Immature natural killer cell (primary cell): Measurements from ENCODE around the gene KANSL2. TPM values are rescaled to one million over a fixed set of nuclear protein-coding genes. Genes with fewer than 3 reads are reported as not detected.
A peak's percentile ranks its signal among the peaks of the same experiment; 100 is the strongest.
"Not testable (repeated sequence)": the region's sequence is repeated elsewhere in the genome, so short reads cannot be mapped to it uniquely, and the experiment has no call there.

Experiments
- DNase-seq, 3 donors: peaks; one replicate each; pipeline ENCODE4 v3.0.0; 2022; ENCODE audit warnings: mixed read lengths in 1 of 3
- H3K27ac Mint-ChIP-seq, 6 donors: one replicate each; pipeline ENCODE4 v1.8.0; 2020; ENCODE audit warnings: mixed read lengths in 6 of 6, mild to moderate bottlenecking in 5 of 6, inconsistent platforms in 4 of 6, moderate library complexity in 3 of 6
- H3K27me3 Mint-ChIP-seq, 3 donors: one replicate each; pipeline ENCODE4 v1.8.0; 2020 to 2021; ENCODE audit warnings: low read depth in 3 of 3, mild to moderate bottlenecking in 3 of 3, mixed read lengths in 3 of 3, moderate library complexity in 3 of 3, inconsistent platforms in 1 of 3
- H3K36me3 Mint-ChIP-seq, 3 donors: one replicate each; pipeline ENCODE4 v1.8.0; 2020; ENCODE audit warnings: mixed read lengths in 3 of 3, inconsistent platforms in 2 of 3, mild to moderate bottlenecking in 2 of 3
- H3K4me1 Mint-ChIP-seq, 2 donors: one replicate each; pipeline ENCODE4 v1.8.0; 2020; ENCODE audit warnings: inconsistent platforms in 2 of 2, mild to moderate bottlenecking in 2 of 2, mixed read lengths in 2 of 2, moderate library complexity in 1 of 2
- H3K4me3 Mint-ChIP-seq, 5 donors: one replicate each; pipeline ENCODE4 v1.8.0; 2020; ENCODE audit warnings: mild to moderate bottlenecking in 5 of 5, mixed read lengths in 5 of 5, inconsistent platforms in 3 of 5, moderate library complexity in 3 of 5
- H3K9me3 Mint-ChIP-seq, 6 donors: one replicate each; pipeline ENCODE4 v1.8.0; 2020; ENCODE audit warnings: mild to moderate bottlenecking in 6 of 6, mixed read lengths in 6 of 6, inconsistent platforms in 4 of 6, moderate library complexity in 3 of 6
- polyA plus RNA-seq, 3 donors: library from polyadenylated mRNA; unstranded; fragments of 300-500 nt; fragmentation: Illumina TruSeq; gene quantifications; one replicate each; pipeline ENCODE4 v1.2.3, GENCODE V29; 2021

The KANSL2 gene, protein sequence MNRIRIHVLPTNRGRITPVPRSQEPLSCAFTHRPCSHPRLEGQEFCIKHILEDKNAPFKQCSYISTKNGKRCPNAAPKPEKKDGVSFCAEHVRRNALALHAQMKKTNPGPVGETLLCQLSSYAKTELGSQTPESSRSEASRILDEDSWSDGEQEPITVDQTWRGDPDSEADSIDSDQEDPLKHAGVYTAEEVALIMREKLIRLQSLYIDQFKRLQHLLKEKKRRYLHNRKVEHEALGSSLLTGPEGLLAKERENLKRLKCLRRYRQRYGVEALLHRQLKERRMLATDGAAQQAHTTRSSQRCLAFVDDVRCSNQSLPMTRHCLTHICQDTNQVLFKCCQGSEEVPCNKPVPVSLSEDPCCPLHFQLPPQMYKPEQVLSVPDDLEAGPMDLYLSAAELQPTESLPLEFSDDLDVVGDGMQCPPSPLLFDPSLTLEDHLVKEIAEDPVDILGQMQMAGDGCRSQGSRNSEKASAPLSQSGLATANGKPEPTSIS
- 10 to 100 TPM; 36.7 to 51.4 (median 40.1) TPM for polyA plus RNA-seq

DNA sequence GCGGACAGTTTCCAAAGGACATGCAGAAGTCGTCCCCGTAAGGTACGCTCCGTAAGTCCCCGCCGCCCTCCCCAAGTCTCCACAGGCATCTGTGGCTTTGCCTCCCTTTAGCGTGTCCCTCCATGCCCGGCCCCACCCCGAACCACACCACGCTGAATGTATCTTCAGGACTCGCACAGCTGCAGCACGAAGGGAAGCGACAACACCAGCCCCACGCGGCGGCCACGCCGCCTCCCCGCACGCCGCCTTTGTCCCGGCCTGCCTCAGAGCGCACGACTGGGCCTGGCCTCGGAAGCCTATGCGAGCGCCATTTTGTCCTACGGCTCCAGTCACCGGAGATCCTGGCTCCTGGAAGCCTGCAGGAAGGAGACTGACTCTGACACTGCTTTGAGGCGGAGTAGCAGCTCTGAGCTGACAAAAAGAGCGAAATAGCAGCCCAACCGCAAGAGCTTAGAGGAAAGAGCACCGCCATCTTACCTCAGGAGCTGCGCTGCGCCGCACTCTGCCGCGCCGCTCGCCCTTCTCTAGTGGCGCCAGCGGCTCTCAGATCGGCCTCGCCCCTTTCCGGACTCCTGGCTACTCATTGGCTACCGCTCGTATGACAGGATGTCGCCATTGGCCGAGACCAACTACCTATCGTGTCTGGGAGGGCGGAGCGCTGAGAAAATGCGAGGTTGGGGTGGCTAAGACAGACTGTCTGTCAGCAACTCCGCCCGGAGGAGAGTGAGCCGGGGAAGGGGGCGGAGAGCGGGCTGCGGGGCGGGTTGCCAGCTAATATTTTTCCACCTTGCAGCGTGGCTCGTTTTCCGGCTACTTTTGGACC lies at the start of gene KANSL2:
Gene KANSL2 (minus strand): TSS at position 529 of the 823 bp plus-strand sequence. CDS start 606 bp downstream, outside the sequence.
- Mint-ChIP-seq H3K4me1 (peaks cover 49 to 53% of the 10 kb centered on the region in 2 donors), H3K9me3 (no peaks in the 10 kb centered on the region)

DNA sequence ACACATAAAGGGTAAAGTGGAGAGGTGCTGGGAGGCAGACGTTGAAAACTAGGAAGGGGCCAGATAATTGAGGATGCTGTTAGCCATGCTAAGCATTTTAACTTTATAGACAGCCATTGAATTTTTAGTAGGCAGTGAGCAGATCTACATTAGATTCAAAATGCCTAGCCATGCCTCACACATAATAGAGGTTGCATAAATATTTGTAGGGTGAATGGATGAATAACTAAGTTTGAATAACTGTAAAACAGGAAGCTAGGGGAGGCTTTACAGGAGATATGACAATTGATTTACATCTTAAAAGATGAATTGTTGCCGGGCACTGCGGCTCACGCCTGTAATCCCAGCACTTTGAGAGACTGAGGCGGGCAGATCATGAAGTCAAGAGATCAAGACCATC lies 46.8 kb upstream of the KANSL2 start:
- no peak overlapping the region for H3K27ac Mint-ChIP-seq
- H3K4me3 Mint-ChIP-seq, result no peak overlapping the region
- no peaks in the 10 kb centered on the region for H3K9me3 Mint-ChIP-seq
- H3K27me3 Mint-ChIP-seq, result peaks cover 1 to 10% (median 4%) of the 10 kb centered on the region in 3 donors
- no peaks in the 10 kb centered on the region for H3K36me3 Mint-ChIP-seq
- DNase-seq, result no peak
- H3K4me1 Mint-ChIP-seq, result no peaks in the 10 kb centered on the region

More for the DNA sequence above, at the start of gene KANSL2:
- Mint-ChIP-seq H3K27me3 (peaks cover 3 to 14% (median 5%) of the 10 kb centered on the region in 3 donors), H3K27ac (peak within 1 kb of the TSS; percentile 95 to 98 (median 98)), H3K36me3 (peaks cover 0 to 22% (median 4%) of the 10 kb centered on the region in 3 donors), H3K4me3 (peak within 1 kb of the TSS; percentile 93 to 98 (median 98))
- peak; percentile 95 to 96 (median 95) for DNase-seq

- H3K27me3 Mint-ChIP-seq, result peaks cover 11 to 24% (median 17%) of the 10 kb centered on the region in 3 donors
- DNase-seq, H3K4me3 Mint-ChIP-seq: not testable (repeated sequence)
- peaks cover 9 to 21% (median 11%) of the 10 kb centered on the region in 6 donors for H3K9me3 Mint-ChIP-seq
- H3K36me3 Mint-ChIP-seq, result peaks cover 6 to 13% (median 8%) of the 10 kb centered on the region in 3 donors
- peak overlapping the region in 2 of 6 donors; percentile 2 to 36 for H3K27ac Mint-ChIP-seq
- peaks cover 18% of the 10 kb centered on the region in 2 donors for H3K4me1 Mint-ChIP-seq
Observed at GRCh38 chr12:48720737-48721136, 38.7 kb upstream of the KANSL2 start.

DNA sequence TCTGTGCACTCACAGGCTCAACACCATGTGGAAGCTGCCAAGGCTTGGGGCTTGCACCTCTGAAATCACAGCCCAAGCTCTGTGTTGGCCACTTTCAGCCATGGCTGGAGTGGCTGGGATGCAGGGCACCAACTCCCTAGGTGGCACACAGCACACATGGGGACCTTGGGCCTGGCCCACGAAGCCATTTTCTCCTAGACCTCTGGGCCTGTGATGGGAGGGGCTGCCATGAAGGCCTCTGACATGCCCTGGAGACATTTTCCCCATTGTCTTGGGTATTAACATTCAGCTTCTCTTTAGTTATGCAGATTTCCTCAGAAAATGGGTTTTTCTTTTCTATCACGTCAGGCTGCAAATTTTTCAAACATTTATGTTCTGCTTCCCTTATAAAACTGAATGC lies 38.1 kb upstream of the KANSL2 start:
- H3K9me3 Mint-ChIP-seq, result peaks cover 9 to 21% (median 11%) of the 10 kb centered on the region in 6 donors
- H3K36me3 Mint-ChIP-seq, result peaks cover 6 to 13% (median 8%) of the 10 kb centered on the region in 3 donors
- not testable (repeated sequence) for H3K4me3 Mint-ChIP-seq, DNase-seq, H3K27ac Mint-ChIP-seq
- peaks cover 13 to 24% (median 18%) of the 10 kb centered on the region in 3 donors for H3K27me3 Mint-ChIP-seq
- H3K4me1 Mint-ChIP-seq, result peaks cover 23 to 24% of the 10 kb centered on the region in 2 donors

DNA sequence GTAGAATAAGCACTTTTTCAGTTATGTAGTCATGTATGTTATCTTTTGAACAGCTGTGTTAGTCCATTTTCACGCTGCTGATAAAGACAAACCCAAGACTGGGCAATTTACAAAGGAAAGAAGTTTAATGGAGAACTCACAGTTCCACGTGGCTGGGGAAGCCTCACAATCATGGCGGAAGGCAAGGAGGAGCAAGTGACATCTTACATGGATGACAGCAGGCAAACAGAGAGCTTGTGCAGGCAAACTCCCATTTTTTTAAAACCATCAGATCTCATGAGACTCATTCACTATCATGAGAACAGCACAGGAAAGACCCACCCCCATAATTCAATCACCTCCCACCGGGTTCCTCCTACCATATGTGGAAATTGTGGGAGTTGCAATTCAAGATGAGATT lies 37.0 kb upstream of the KANSL2 start:
- H3K27me3 Mint-ChIP-seq, result peaks cover 13 to 24% (median 22%) of the 10 kb centered on the region in 3 donors
- H3K4me3 Mint-ChIP-seq, DNase-seq: not testable (repeated sequence)
- peaks cover 35% of the 10 kb centered on the region in 2 donors for H3K4me1 Mint-ChIP-seq
- H3K9me3 Mint-ChIP-seq, result peaks cover 9 to 21% (median 11%) of the 10 kb centered on the region in 6 donors
- H3K27ac Mint-ChIP-seq, result peak overlapping the region in 3 of 6 donors; percentile 8 to 74 (median 71)
- H3K36me3 Mint-ChIP-seq, result peaks cover 6 to 14% (median 8%) of the 10 kb centered on the region in 3 donors

DNA sequence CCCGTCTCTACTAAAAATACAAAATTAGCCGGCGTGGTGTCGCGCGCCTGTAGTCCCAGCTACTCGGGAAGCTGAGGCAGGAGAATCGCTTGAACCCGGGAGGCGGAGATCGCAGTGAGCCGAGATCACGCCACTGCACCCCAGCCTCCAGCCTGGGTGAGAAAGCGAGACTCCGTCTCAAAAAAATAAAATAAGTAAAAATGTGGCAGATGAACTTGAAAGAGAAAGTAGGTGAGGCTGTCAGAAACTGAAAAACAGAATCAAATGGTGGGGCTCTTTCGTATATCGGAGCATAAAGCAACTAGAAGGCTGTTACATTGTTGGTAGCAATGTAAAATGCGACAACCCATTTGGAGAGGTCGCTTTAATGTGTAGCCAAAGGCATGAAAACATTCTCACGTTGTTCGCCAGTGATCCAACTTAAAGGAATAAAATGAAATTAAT lies 35.2 kb upstream of the KANSL2 start:
- Mint-ChIP-seq H3K4me3 (peak overlapping the region; percentile 90 to 96 (median 95)), H3K4me1 (peaks cover 44 to 48% of the 10 kb centered on the region in 2 donors), H3K27ac (peak overlapping the region; percentile 97 to 100 (median 99)), H3K9me3 (peaks cover 9 to 21% (median 11%) of the 10 kb centered on the region in 6 donors), H3K36me3 (peaks cover 14 to 24% (median 17%) of the 10 kb centered on the region in 3 donors), H3K27me3 (peaks cover 13 to 22% (median 22%) of the 10 kb centered on the region in 3 donors)
- DNase-seq, result no peak

GRCh38 chr12:48716493-48717251 lies 34.6 kb upstream of the KANSL2 start, which contains the start of gene CCNT1:
TSS of gene CCNT1 (minus strand) at chr12:48716707. CDS start at chr12:48716675, 32 bp downstream.
- H3K4me1 Mint-ChIP-seq, result peaks cover 44 to 49% of the 10 kb centered on the region in 2 donors
- H3K27ac Mint-ChIP-seq, result peak within 1 kb of the TSS; percentile 97 to 100 (median 99)

GRCh38 chr12:48716168-48716492 lies 34.1 kb upstream of the KANSL2 start:
- DNase-seq, result peak in 1 of 3 donors; percentile 10
- Mint-ChIP-seq H3K9me3 (peaks cover 8 to 19% (median 10%) of the 10 kb centered on the region in 6 donors), H3K4me3 (peak overlapping the region; percentile 90 to 96 (median 95)), H3K36me3 (peaks cover 14 to 24% (median 16%) of the 10 kb centered on the region in 3 donors), H3K4me1 (peaks cover 47 to 54% of the 10 kb centered on the region in 2 donors), H3K27me3 (peaks cover 11 to 22% (median 22%) of the 10 kb centered on the region in 3 donors), H3K27ac (peak overlapping the region; percentile 97 to 100 (median 99))

More at GRCh38 chr12:48716493-48717251, 34.6 kb upstream of the KANSL2 start, which contains the start of gene CCNT1:
- peaks cover 9 to 21% (median 11%) of the 10 kb centered on the region in 6 donors for H3K9me3 Mint-ChIP-seq
- H3K27me3 Mint-ChIP-seq, result peaks cover 13 to 22% (median 22%) of the 10 kb centered on the region in 3 donors
- peak; percentile 99 to 100 (median 99) for DNase-seq
- peaks cover 14 to 24% (median 17%) of the 10 kb centered on the region in 3 donors for H3K36me3 Mint-ChIP-seq
- H3K4me3 Mint-ChIP-seq, result peak within 1 kb of the TSS; percentile 90 to 96 (median 95)

- Mint-ChIP-seq H3K9me3 (no peaks in the 10 kb centered on the region), H3K36me3 (peaks cover 8 to 21% (median 10%) of the 10 kb centered on the region in 3 donors), H3K4me3 (no peak overlapping the region), H3K27me3 (peaks cover 9 to 16% (median 15%) of the 10 kb centered on the region in 3 donors), H3K27ac (peak overlapping the region in 1 of 6 donors; percentile 51), H3K4me1 (peaks cover 61 to 78% of the 10 kb centered on the region in 2 donors)
- no peak for DNase-seq
Observed at GRCh38 chr12:48712209-48712608, 30.2 kb upstream of the KANSL2 start.

GRCh38 chr12:48698822-48699221 lies 16.8 kb upstream of the KANSL2 start:
- DNase-seq, H3K27me3 Mint-ChIP-seq, H3K27ac Mint-ChIP-seq, H3K9me3 Mint-ChIP-seq, H3K4me3 Mint-ChIP-seq: not testable (repeated sequence)
- peaks cover 10 to 35% (median 29%) of the 10 kb centered on the region in 3 donors for H3K36me3 Mint-ChIP-seq
- peaks cover 7 to 19% of the 10 kb centered on the region in 2 donors for H3K4me1 Mint-ChIP-seq

DNA sequence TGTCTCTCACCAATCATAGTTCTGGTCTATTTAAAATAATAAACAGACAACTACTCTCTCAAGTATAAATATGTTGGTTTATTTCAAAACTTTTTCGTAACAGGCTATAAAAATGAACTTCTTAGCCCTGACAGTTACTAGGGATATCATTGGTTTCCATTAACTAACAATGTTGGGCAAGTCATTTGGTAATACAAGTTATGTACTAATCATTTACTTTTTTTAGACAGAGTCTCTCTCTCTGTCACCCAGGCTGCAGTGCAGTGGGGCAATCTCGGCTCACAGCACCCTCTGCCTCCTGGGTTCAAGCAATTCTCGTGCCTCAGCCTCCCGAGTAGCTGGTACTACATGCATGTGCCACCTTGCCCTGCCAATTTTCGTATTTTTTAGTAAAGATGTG lies 14.6 kb upstream of the KANSL2 start:
- peak overlapping the region in 1 of 6 donors; percentile 39 for H3K27ac Mint-ChIP-seq
- H3K27me3 Mint-ChIP-seq, result peaks cover 0 to 8% (median 2%) of the 10 kb centered on the region in 3 donors
- no peak overlapping the region for H3K4me3 Mint-ChIP-seq
- DNase-seq, result no peak
- H3K4me1 Mint-ChIP-seq, result peaks cover 7 to 23% of the 10 kb centered on the region in 2 donors
- peaks cover 20 to 53% (median 38%) of the 10 kb centered on the region in 3 donors for H3K36me3 Mint-ChIP-seq
- H3K9me3 Mint-ChIP-seq, result no peaks in the 10 kb centered on the region

DNA sequence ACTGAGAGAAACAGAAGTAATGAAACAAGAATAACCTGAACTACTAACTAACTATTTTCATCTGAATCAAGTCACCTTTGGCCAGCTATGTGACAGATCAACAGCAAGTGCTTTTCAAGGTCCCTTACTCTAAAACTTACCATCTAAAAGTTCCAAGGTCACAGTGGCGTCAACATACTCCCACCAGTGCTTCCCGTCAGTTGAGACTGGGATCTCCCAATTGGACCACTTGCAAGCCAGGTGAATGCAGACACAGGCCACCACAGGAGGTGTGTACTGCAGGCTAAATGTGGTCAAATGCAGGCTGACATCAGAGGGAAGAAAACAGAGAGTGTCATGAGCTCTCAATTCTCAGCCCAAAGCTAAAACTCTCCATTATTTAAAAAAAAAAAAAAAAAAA lies 13.8 kb upstream of the KANSL2 start:
- no peaks in the 10 kb centered on the region for H3K9me3 Mint-ChIP-seq
- H3K36me3 Mint-ChIP-seq, result peaks cover 20 to 58% (median 38%) of the 10 kb centered on the region in 3 donors
- H3K4me1 Mint-ChIP-seq, result peaks cover 6 to 27% of the 10 kb centered on the region in 2 donors
- peak overlapping the region in 1 of 6 donors; percentile 80 for H3K27ac Mint-ChIP-seq
- no peak for DNase-seq
- H3K27me3 Mint-ChIP-seq, result peaks cover 0 to 10% (median 0%) of the 10 kb centered on the region in 3 donors
- H3K4me3 Mint-ChIP-seq, result no peak overlapping the region
